Kidney tubule cell (primary cell): Measurements from ENCODE around the gene SCRN1.

ENCODE experiments used
- DNase-seq: peaks from one replicate; pipeline ENCODE4 v3.0.0-alpha.2; 2018; ENCODE audit warnings: low spot score

Gene SCRN1, protein sequence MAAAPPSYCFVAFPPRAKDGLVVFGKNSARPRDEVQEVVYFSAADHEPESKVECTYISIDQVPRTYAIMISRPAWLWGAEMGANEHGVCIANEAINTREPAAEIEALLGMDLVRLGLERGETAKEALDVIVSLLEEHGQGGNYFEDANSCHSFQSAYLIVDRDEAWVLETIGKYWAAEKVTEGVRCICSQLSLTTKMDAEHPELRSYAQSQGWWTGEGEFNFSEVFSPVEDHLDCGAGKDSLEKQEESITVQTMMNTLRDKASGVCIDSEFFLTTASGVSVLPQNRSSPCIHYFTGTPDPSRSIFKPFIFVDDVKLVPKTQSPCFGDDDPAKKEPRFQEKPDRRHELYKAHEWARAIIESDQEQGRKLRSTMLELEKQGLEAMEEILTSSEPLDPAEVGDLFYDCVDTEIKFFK

DNA sequence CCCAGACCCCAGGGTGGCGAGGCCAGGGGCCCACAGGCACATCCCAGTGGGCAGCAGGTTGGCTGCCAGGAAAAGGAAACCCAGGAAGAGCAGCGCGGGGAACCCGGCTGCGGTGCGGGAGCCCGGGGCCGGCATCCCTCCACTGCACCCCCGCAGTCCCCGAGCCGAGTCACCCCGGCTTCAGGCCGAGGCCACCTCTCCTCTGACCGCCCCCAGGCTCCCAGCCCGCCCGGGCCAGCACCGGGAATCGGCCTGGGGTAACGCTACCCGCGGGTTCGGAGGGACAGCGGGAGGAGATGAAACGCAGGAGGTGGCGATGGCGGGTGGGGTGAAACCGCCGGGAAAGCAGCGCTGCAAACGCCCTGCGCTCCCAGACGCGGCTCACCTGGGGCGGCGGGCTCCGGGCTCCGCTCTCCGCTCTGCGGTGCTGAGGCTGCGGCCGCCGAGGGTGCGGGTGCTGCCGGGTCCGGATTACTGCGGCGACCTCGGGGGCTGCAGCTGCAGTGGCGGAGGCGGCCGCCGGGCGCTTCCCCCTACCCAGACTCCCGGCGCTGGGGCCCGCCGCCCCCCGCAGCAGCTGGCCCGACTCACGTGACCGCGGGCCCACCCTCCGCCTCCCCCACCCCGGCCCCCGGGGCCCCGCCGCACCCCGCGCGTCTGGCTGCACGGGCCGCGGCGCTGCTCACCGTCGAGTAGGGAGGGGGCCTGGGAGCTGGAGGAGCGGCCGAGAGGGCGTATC, at the start of gene SCRN1:
SCRN1 (minus strand) TSS at position 545 of the 739 bp plus-strand sequence. CDS start 20,734 bp downstream, outside the sequence.
- DNase-seq: peak; percentile 56

DNA sequence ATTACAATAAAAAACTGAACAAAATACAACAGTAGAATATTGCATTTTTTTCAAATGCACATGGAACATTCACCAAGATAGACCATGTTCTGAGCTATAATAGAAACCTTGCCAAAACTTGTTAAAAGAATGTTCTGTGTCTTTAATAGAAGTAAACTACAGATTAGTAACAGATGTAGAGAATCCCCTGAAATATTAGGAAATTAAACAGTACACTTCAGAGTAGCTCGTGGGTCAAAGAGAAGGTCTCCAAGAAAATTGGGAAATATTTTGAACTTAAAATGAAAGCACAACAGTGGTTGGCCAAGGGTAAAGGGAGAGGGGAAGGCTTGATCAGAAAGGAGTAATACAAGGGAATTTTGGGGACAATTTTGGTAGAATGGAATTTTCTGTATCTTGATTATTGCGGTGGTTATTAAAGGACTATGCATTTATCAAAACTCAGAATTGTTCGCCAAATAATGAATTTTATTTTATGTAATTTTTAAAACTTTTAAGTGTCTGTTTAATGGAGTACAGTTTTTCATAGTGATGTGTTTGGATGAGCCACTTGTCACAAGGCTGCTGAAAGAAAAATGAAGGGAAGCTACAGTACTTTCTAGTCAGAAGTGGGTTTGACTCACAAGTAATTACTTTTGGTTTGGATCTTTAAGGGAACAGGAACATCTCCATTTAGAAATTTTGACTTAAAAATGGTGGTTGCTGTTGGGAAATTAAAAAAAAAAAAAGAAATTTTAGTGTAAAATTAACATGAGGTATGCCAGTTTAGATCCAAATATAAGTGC, 48.8 kb upstream of the SCRN1 start:
- no peak for DNase-seq

DNA sequence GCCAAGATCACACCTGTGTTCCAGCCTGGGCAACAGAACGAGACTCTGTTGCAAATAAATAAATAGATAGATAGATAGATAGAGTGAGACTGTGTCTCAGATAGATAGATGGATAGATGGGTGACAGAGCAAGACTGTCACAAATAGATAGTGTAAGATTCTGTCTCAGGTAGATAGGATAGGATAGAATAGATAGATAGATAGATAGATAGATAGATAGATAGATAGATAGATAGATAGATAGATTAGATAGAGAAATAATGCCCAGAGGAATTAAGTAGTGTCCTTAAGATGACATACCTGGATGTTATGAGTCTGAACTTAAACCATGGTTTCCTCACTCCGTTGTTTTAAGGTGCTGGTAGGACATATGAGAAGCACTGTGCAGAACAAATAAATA, 46.6 kb upstream of the SCRN1 start:
- DNase-seq: no peak

DNA sequence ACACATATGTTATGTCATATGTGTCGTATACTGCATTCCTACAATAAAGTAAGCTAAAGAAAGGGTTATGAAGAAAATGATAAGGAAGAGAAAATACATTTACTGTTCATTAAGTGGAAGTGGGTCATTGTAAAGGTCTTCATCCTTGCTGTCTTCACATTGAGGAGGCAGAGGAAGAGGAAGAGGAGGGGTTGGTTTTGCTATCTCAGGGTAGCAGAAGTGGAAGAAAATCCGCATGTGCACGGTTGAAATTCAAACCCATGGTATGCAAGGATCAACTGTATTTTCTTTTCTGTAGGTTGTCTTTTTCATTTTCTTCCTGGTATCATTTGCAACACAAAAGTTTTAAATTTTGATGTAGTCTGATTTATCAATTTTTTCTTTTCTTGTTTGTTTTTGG, 44.9 kb upstream of the SCRN1 start:
- no peak for DNase-seq

DNA sequence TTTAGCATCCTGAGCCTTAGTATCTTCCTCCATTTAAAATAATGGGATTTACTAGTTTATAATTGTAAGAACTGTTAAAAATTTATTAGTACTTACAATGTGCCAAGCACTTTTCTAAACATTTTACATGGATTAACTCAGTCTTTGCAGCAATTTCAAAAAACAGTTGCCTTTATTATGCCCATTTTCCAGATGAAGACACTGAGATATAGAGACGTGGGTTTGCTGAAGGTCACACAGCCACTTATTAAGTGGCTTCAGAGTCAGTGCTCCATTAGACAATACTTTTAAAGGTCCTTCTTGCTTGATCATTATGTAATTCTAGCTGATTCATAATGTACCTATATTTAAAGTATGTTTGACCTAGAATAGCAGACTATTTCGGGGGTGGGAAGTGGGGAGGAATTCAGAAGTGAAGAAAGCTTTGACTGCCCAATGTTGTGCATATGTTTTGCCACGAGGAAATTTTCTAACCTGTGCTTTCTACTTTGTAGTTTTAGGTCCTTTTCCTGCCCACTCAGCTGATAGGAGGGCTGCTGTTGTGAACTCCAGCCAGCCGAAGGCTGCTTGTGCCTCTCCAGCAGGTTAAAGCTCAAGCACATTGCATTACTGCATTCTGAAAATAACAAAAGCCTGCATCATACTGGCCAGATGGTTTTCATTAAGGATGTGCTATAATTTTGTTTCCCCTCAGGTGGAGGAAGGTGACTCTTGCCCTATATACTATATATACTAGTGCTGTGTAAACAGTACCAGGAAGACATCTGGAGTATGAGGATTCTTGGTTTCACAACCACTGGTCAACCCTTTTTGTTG, 42.9 kb upstream of the SCRN1 start:
- DNase-seq: peak; percentile 13

DNA sequence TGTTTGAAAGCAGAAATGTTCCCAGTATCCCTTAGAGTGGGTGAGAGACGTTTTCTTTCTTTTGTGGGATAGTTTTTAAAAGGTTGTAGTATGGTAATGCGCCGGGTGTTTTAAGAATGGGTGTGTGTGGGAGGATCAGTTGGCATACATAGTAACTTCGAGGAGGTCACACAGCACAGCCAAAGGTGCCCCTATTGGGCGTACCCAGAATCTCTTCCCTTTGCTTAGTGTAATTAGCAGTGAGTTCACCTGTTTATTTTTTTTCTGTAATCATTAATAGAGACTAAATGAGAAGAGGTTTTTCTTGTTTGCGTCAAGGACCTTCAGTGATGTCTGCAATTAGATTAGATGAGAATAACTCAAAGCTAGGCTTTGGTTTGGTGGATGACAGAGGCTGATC, 40.1 kb upstream of the SCRN1 start:
- DNase-seq: peak; percentile 42

DNA sequence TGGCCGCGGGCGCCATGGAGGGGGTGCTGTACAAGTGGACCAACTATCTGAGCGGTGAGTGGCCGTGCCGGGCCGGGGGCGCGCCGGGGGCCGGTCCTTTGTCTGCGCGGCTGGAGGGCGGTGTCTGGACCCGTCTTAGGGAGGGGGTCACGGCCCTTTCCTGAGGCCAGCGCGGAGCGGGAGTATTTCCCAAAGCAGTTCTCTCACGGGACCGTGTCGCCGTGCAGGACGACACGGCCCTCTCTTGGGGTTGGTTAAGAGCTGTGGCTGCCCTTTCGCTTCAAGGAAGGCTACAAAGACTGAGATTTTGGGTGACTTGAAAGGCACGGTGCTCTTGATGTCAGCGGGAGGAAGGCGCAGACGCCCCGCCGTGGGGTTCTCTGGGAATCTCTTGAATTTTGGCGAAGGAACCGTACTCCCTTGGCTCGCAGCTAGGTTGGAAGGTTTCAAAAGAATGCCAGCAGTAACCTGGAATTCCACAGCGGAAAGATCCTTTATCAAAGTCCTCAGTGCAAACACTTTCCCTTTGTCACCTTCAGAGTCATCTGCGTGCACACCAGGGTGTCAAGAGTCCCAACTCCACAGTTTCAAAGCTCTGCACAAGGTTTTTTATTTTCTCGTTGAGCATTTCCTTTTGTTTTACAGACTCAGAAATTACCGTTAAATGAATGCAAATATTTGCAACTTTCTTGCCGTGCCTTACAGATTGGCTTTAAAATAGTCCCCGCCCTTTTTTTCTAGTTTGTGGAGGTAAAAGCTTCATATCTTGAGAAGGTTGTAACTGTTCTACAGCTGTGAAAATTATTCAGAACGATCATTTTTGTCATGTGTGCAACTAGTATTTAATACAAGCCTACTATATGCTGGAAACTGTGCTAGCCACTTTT, 39.4 kb upstream of the SCRN1 start:
- peak; percentile 50 for DNase-seq

DNA sequence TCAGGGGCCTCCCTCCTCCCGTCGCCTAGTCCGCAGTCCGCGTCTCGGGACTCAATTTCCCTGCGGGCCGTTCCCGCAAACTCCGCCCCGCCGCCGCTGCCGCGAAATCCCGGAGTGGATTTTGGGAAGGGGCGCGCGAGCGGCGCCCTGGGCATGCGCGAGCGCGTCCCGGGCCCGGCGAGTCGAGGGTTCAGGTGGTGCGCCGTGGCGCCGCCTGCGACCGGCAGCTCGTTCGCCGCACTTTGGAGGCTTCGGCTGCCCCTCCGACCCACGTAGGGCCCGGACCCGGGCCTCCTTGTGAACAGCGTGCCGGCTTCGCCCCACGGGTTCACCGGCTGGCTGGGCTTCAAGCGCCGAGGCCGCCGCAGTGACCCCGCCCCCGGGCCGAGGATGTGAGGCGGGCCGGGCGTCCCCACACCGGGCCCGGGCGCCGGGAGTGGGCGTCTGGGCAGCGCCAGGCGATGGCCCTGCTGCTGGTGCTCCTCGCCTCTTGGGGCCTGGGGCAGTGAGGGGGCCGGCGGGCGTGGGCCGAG, 38.7 kb upstream of the SCRN1 start, which contains the start of gene PLEKHA8:
PLEKHA8 (plus strand) TSS at position 197 of the 533 bp plus-strand sequence. CDS start 351 bp downstream, outside the sequence.
- DNase-seq: peak; percentile 91

DNA sequence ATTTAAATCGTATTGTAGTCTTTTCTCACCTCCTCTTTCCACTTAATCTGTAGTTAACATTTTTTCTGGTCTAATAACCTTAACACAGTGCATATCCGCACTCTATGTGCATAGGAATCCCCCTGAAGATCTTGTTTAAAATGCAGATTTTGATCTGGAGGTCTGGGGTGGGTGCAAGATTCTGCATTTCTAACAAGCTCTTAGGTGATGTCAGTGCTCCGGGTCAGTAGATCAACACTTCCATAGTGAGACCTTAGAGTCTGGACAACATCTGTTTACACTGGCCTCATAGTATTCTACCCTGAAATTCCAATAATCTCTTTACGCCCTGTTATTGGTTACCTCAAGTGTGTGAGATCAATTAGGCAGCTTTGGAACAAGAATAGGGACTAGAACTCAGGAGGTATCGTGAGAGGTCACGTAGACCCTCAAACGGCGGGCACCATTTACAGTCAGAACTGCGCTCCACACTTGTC, 38.2 kb upstream of the SCRN1 start:
- no peak for DNase-seq

DNA sequence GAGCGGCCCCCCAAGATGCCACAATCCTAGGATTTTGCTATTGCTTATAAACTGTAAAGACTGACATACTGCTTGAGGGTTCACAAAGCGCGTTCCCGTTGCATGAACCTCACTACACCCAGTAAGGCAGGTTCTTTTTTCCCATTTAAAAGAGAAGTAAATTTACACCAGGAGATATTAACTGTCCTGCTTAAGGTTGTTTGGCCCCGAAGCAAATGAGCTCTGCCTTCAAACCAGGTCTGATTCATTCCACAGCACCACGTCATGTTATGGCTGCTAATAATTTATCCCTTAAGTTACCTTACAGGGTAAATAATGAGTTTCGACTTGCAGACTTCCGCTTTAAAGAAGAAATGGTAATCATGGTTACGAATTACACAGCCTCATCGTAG, 37.5 kb upstream of the SCRN1 start:
- DNase-seq: peak; percentile 89

DNA sequence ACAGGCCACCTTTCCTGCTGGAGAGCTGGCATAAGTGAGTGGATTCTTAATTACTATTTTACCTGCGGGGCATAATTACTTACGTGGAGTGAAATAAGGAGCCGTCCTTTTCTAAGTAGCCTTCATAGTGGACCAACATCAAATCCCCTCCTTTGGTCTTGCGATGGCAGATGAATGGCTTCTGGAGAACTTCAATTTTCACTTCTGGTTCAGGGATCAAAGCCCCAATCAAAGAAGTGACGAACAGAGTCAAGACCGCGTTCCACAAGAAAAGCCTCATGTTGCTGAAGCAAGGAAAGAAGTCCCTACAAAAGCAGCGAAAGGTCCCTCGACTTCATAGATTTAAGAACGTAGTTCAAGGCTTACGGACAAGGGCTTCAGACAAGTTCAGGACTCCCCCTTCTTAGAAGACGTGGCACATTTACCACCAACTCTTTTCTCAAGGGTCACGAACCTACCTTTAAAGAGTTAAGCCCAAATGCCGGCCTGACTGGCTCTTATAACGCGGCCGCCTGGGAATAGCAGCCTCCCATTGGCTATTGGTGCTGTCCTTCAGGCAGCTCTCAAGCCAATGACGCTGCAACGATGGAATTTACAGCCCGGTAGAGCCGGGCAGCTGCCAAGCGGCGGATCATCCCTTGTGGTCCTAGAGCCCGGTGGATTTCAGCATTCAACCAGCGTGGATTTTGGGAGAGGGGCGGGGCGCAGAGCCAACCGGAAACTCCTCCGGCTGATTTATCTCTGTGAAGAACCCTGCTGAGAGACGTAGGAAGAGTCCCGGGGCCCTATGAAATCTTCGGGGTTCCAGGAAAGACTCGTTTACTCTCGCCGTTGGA, 36.8 kb upstream of the SCRN1 start, which contains the start of gene FKBP14:
FKBP14 (minus strand) TSS at position 474 of the 836 bp plus-strand sequence; CDS start at position 280, 194 bp downstream.
- peak; percentile 100 for DNase-seq

DNA sequence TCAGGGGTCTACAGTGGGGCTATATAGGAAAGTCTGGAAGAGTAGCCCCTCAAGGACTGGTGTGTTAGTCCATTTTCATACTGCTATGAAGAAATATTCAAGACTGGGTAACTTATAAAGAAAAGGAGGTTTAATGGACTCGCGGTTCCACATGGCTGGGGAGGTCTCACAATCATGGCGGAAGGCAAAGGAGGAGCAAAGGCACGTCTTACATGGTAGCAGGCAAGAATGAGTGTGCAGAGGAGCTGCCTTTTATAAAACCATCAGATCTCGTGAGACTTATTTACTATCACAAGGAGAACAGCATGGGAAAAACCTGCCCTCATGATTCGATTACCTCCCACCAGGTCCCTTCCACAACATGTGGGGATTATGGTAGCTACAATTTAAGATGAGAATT, 33.9 kb upstream of the SCRN1 start:
- no peak for DNase-seq

DNA sequence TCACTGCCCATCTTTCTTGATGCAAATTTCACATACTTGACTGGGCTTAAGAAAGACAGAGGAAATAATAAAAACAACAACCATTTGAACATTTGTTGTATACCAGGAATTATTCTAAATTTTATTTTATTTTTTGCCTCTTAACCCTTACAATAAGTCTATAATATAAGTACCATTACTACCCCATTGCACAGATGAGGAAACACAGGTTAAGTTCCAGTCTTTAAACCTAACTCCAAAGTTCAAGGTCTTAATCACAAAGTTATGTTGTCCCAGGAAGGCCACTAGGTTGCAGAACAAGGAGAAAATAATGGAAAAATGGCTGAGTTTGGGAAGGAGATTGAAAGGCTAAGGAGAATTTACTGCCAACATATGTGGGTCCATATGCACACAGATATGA, 33.4 kb upstream of the SCRN1 start:
- no peak for DNase-seq

DNA sequence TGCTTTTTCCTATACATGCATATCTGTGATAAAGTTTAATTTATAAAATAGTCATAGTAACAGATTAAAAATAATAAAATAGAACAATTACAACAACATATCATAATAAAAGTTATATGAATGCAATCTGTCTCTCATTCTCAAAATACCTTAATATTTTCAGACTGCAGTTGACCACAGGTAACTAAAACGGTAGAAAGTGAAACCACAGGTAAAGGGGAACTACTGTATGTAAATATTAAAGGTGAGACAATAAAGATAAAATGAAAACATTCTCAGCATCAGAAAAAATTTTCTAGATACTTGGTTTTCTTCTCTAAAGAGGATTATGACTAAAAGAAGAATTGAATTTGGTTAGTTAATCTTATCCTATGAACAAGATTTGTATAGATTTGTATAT, 30.9 kb upstream of the SCRN1 start:
- no peak for DNase-seq

DNA sequence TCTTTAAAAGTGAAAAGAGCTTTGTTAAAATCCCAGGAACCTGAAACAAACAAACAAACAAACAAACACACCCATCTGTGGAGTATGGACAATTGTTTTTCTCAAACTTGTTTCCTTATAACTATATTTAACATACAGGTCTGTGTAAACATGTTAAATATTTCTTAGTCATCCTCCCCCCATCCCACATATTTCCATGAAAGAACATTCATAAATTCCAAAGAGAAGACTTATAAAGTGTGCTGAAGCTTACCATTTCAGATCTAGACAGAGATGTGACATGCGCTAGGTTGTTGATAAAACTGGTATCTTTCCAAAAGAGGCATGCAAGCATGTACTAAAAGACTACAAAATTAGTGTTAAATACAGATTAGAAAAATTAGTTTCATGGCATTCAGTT, 30.4 kb upstream of the SCRN1 start:
- DNase-seq: no peak

DNA sequence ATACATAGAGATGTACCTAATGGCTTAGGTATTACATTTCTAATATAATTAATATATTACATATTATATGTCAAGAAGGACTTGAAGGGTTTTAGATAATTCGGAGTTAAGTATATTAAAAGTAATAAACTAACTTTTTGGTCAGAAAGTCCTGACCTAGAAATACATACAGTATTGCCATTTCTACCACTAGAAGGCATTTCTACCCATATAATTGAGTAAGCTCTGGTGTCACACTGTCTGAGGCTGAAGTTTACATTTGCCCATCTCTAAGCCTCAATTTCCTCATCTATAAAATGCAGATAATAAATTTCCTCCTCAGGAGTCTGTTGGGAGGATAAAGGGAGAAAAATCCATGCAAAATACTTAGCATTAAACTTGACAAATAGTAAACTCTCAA, 29.8 kb upstream of the SCRN1 start:
- DNase-seq: no peak

DNA sequence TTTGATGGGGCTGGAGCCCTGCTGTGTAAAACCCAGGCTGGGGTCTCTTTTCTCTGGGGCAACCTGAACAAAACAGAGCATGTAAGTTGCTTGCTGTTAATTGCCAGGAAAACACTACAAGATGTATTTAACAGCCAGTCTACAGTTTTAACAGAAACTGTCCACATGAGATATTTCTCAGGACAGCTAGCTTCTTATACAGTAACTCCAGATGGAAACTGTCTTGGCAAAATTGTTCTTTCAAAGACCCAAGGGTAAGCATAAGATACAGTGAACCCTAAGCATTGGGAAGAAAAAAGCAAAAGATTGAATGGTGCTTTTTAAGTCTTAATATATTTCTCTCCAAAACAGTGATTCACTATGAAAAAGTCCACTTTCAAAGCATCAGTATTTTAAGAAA, 28.9 kb upstream of the SCRN1 start:
- no peak for DNase-seq

DNA sequence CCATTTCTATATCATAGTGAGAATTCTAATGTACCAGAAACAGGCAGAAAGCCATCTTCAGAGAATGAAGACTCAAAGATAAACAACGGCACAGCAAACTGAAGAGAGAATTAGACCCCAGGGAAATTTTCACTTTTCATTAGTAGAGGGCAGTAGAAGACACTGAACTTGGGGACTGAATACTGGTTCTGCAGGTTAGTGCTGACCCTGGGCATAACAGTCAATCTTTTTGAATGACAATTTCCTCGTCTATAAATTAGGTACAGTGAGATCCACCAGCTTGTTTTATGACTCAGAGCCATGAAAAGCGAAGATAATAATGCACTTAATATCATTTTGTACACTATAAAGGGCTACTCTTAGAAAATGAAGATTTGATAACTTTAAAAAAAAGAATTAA, 23.2 kb upstream of the SCRN1 start:
- no peak for DNase-seq

DNA sequence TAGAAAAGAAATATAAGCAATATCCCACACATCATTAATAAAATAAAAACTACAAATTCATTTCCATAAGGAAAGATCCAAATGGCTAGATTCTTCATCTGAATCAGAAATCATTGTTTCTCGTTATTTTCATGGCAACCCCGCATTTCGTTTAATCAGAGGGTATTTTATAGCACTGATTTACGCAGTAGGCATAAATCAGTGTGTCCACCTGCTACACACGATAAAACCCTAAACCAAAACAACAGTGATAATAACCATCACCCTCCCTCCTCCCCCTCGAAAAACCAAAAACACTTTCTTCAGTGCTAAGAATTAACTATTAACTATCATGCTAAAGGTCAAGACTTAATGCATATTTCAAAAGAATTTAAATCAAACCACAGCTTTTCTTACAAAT, 20.4 kb upstream of the SCRN1 start:
- DNase-seq: no peak
